Chondrocyte (in vitro differentiated cells): ENCODE results near the gene TBC1D8. TPM values are rescaled to one million over a fixed set of nuclear protein-coding genes. Genes with fewer than 3 reads are reported as not detected.

Source experiments
- DNase-seq: peaks from one replicate; pipeline ENCODE4 v3.0.0; 2021; ENCODE audit warnings: mixed read lengths, low spot score
- H3K27ac Mint-ChIP-seq: one replicate; pipeline ENCODE4 v1.8.0; 2021; ENCODE audit warnings: mild to moderate bottlenecking, moderate library complexity, mixed read lengths; ENCODE audit not compliant: unreplicated experiment
- H3K27me3 Mint-ChIP-seq: 2 replicates; pipeline ENCODE4 v1.8.0; 2021; ENCODE audit warnings: low read depth, mixed read lengths
- H3K36me3 Mint-ChIP-seq: 2 replicates; pipeline ENCODE4 v1.8.0; 2021; ENCODE audit warnings: low read depth, mixed read lengths
- H3K4me1 Mint-ChIP-seq: 2 replicates; pipeline ENCODE4 v1.8.0; 2021; ENCODE audit warnings: low read depth, mild to moderate bottlenecking, mixed read lengths
- H3K4me3 Mint-ChIP-seq: one replicate; pipeline ENCODE4 v1.8.0; 2021; ENCODE audit warnings: mild to moderate bottlenecking, moderate library complexity, mixed read lengths; ENCODE audit not compliant: unreplicated experiment
- H3K9me3 Mint-ChIP-seq: 2 replicates; pipeline ENCODE4 v1.8.0; 2021; ENCODE audit warnings: low read depth, mixed read lengths
- CTCF ChIP-seq: fragments of 200-600 bp; sonication (generic); IDR thresholded peaks from 2 replicates; pipeline ENCODE4 v1.5.0; 2021; ENCODE audit warnings: antibody characterized with exemption, mild to moderate bottlenecking, moderate library complexity
- total RNA-seq: library from RNA; stranded (reverse); gene quantifications from 3 replicates; pipeline ENCODE4 v1.2.1, GENCODE V29; 2021

The TBC1D8 gene
- total RNA-seq, 1 donor from 2014 or later, result 8.2 TPM

- no peak for TF ChIP-seq CTCF
- Mint-ChIP-seq H3K9me3 (peaks cover 12% of the 10 kb centered on the region), H3K27me3 (no peaks in the 10 kb centered on the region), H3K27ac (no peak overlapping the region), H3K36me3 (peaks cover 6% of the 10 kb centered on the region), H3K4me3 (no peak overlapping the region), H3K4me1 (peaks cover 37% of the 10 kb centered on the region)
- DNase-seq, result no peak
These were observed 44.6 kb downstream of the TBC1D8 start for GRCh38 chr2:101106453-101107181.

- no peak for TF ChIP-seq CTCF
- Mint-ChIP-seq H3K4me3 (no peak overlapping the region), H3K27me3 (no peaks in the 10 kb centered on the region), H3K27ac (no peak overlapping the region), H3K4me1 (peaks cover 29% of the 10 kb centered on the region), H3K9me3 (peaks cover 21% of the 10 kb centered on the region), H3K36me3 (peaks cover 9% of the 10 kb centered on the region)
- DNase-seq, result no peak
These were observed 45.5 kb downstream of the TBC1D8 start for GRCh38 chr2:101105654-101106053.

GRCh38 chr2:101097638-101098037 is 53.5 kb downstream of the TBC1D8 start:
- H3K9me3 Mint-ChIP-seq, result peaks cover 38% of the 10 kb centered on the region
- peaks cover 22% of the 10 kb centered on the region for H3K36me3 Mint-ChIP-seq
- DNase-seq, result no peak
- no peak overlapping the region for H3K27ac Mint-ChIP-seq
- no peaks in the 10 kb centered on the region for H3K4me1 Mint-ChIP-seq
- TF ChIP-seq CTCF, result no peak
- no peaks in the 10 kb centered on the region for H3K27me3 Mint-ChIP-seq
- no peak overlapping the region for H3K4me3 Mint-ChIP-seq

- Mint-ChIP-seq H3K36me3 (peaks cover 19% of the 10 kb centered on the region), H3K9me3 (peaks cover 34% of the 10 kb centered on the region), H3K27ac (no peak overlapping the region), H3K4me3 (no peak overlapping the region), H3K4me1 (no peaks in the 10 kb centered on the region), H3K27me3 (no peaks in the 10 kb centered on the region)
- TF ChIP-seq CTCF, result no peak
- DNase-seq, result no peak
These were observed 54.5 kb downstream of the TBC1D8 start for GRCh38 chr2:101096619-101097142.

GRCh38 chr2:101094351-101094750 is 56.8 kb downstream of the TBC1D8 start:
- DNase-seq, result no peak
- H3K9me3 Mint-ChIP-seq, result peaks cover 13% of the 10 kb centered on the region
- H3K27ac Mint-ChIP-seq, result no peak overlapping the region
- H3K27me3 Mint-ChIP-seq, result no peaks in the 10 kb centered on the region
- TF ChIP-seq CTCF, result no peak
- H3K36me3 Mint-ChIP-seq, result peaks cover 13% of the 10 kb centered on the region
- no peak overlapping the region for H3K4me3 Mint-ChIP-seq
- no peaks in the 10 kb centered on the region for H3K4me1 Mint-ChIP-seq
